HepG2 (cell line): ENCODE results near the gene CRYAB. TPM values are rescaled to one million over a fixed set of nuclear protein-coding genes. Genes with fewer than 3 reads are reported as not detected.

Experiments
- AFF4 ChIP-seq: sonication (generic); formaldehyde crosslinking; IDR thresholded peaks from 2 replicates; pipeline ENCODE4 v1.4.0; 2020; ENCODE audit warnings: missing genetic modification reagents
- BORCS8-MEF2B ChIP-seq: sonication (generic); formaldehyde crosslinking; IDR thresholded peaks from 2 replicates; pipeline ENCODE4 v1.8.0; 2022; ENCODE audit warnings: mild to moderate bottlenecking, missing genetic modification reagents
- HOXA3 ChIP-seq: sonication (generic); formaldehyde crosslinking; IDR thresholded peaks from 2 replicates; pipeline ENCODE4 v1.5.0; 2020; ENCODE audit warnings: missing genetic modification reagents
- MTF2 ChIP-seq: sonication (generic); formaldehyde crosslinking; IDR thresholded peaks from 2 replicates; pipeline ENCODE4 v1.5.0; 2020; ENCODE audit warnings: missing genetic modification reagents, borderline replicate concordance
- NFATC3 ChIP-seq: sonication (generic); formaldehyde crosslinking; IDR thresholded peaks from 2 replicates; pipeline ENCODE4 v1.5.1; 2020; ENCODE audit warnings: mild to moderate bottlenecking, missing genetic modification reagents
- SYNCRIP ChIP-seq: fragments of 200-400 bp; formaldehyde crosslinking; IDR thresholded peaks from 2 replicates; pipeline ENCODE4 v1.6.1; 2018; ENCODE audit warnings: mild to moderate bottlenecking, low read depth, low read length; ENCODE audit not compliant: insufficient read depth
- ZNF253 ChIP-seq: sonication (generic); formaldehyde crosslinking; IDR thresholded peaks from 2 replicates; pipeline ENCODE4 v1.8.0; 2022; ENCODE audit warnings: mild to moderate bottlenecking, missing genetic modification reagents, borderline replicate concordance
- ZNF780A ChIP-seq: sonication (generic); formaldehyde crosslinking; IDR thresholded peaks from 2 replicates; pipeline ENCODE4 v1.8.0; 2022; ENCODE audit warnings: mild to moderate bottlenecking, missing genetic modification reagents, moderate library complexity
- polyA plus RNA-seq, 8 experiments: library from polyadenylated mRNA; depleted of rRNA in 3 of 8; stranded (reverse) in 7 of 8; unstranded in 1 of 8; fragments of >200 nt; fragmentation: Illumina TruSeq in 4 of 8; extraction: Trizol in 4 of 8; gene quantifications; 2 replicates each; pipeline versions ENCODE4 v1.2.1 to v1.2.3, GENCODE V29; 2011 to 2016; ENCODE audit warnings: low read depth in 4 of 8, missing spikeins in 1 of 8, mixed read lengths in 1 of 8; ENCODE audit not compliant: insufficient read depth in 1 of 8
- total RNA-seq, 5 experiments: library from RNA; depleted of rRNA; stranded (reverse); fragments of >200 nt; fragmentation: Illumina TruSeq; extraction: Trizol; gene quantifications; 2 replicates each; pipeline ENCODE4 v1.2.3, GENCODE V29; 2016; ENCODE audit warnings: low read depth in 1 of 5
- TF ChIP-seq, protein P1 (sequence below): sonication (generic); formaldehyde crosslinking; IDR thresholded peaks from 2 replicates; pipeline ENCODE4 v1.5.0; 2020; ENCODE audit warnings: mild to moderate bottlenecking, missing genetic modification reagents, borderline replicate concordance
- TF ChIP-seq, protein P2 (sequence below): sonication (generic); formaldehyde crosslinking; IDR thresholded peaks from 2 replicates; pipeline ENCODE4 v1.4.0; 2020; ENCODE audit warnings: missing genetic modification reagents, mild to moderate bottlenecking, borderline replicate concordance

CRYAB gene
- total and polyA plus RNA-seq, 2 of the 13 experiments (the other 11 are each of a cell fraction or from before 2014, with no cell fraction given) = 0.55 to 1.1 TPM

DNA sequence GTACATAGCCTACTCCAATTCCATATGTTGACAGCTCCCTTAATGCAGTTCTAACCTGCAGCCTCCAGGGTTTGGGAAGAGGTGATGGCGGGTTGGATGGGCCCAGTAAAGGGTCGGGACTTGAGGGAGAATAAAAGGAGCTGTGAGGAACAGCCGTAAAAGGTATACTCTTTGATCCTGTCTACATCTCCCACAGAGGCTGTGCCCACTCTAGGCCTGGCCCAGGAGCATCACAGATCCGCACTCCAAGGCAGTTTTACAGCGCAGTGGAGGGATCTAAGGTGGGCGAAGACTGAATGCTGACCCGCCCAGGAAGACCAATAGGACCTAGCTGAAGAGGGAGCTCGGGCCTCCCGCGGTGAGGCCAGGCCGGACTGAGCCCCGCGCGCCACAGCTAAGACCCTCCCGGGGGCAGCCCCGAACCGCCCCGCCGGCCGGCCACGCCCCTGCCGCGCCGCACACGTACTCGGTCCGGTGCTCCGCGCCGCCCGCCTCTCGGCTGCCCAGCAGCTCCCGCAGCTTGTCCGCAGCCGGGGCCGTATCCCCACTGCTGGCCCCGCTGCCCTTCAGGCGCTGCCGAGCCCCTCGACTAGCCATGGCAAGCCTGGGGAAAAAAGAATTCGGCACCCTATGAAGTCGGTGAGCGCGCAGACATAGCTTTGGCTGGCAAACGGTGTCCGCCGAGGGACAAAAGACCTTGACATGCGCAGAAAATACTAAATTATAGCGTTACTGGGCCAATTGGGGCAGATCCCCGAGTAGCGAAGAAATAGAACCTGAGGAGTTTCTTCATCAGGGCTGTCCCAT, 40.5 kb downstream of the CRYAB start, which contains the start of gene ALG9 (continued):
- TF ChIP-seq BORCS8-MEF2B (CRISPR knock-in tag) (peak; percentile 91), AFF4 (no peak), SYNCRIP (no peak), MTF2 (CRISPR knock-in tag) (peak; percentile 60; the same call in 1 of the 2 replicates), NFATC3 (CRISPR knock-in tag) (no peak), HOXA3 (CRISPR knock-in tag) (peak; percentile 79), ZNF253 (CRISPR knock-in tag) (peak; percentile 35; the same call in 1 of the 2 replicates), ZNF780A (no peak)
- TF ChIP-seq, protein P1, sequence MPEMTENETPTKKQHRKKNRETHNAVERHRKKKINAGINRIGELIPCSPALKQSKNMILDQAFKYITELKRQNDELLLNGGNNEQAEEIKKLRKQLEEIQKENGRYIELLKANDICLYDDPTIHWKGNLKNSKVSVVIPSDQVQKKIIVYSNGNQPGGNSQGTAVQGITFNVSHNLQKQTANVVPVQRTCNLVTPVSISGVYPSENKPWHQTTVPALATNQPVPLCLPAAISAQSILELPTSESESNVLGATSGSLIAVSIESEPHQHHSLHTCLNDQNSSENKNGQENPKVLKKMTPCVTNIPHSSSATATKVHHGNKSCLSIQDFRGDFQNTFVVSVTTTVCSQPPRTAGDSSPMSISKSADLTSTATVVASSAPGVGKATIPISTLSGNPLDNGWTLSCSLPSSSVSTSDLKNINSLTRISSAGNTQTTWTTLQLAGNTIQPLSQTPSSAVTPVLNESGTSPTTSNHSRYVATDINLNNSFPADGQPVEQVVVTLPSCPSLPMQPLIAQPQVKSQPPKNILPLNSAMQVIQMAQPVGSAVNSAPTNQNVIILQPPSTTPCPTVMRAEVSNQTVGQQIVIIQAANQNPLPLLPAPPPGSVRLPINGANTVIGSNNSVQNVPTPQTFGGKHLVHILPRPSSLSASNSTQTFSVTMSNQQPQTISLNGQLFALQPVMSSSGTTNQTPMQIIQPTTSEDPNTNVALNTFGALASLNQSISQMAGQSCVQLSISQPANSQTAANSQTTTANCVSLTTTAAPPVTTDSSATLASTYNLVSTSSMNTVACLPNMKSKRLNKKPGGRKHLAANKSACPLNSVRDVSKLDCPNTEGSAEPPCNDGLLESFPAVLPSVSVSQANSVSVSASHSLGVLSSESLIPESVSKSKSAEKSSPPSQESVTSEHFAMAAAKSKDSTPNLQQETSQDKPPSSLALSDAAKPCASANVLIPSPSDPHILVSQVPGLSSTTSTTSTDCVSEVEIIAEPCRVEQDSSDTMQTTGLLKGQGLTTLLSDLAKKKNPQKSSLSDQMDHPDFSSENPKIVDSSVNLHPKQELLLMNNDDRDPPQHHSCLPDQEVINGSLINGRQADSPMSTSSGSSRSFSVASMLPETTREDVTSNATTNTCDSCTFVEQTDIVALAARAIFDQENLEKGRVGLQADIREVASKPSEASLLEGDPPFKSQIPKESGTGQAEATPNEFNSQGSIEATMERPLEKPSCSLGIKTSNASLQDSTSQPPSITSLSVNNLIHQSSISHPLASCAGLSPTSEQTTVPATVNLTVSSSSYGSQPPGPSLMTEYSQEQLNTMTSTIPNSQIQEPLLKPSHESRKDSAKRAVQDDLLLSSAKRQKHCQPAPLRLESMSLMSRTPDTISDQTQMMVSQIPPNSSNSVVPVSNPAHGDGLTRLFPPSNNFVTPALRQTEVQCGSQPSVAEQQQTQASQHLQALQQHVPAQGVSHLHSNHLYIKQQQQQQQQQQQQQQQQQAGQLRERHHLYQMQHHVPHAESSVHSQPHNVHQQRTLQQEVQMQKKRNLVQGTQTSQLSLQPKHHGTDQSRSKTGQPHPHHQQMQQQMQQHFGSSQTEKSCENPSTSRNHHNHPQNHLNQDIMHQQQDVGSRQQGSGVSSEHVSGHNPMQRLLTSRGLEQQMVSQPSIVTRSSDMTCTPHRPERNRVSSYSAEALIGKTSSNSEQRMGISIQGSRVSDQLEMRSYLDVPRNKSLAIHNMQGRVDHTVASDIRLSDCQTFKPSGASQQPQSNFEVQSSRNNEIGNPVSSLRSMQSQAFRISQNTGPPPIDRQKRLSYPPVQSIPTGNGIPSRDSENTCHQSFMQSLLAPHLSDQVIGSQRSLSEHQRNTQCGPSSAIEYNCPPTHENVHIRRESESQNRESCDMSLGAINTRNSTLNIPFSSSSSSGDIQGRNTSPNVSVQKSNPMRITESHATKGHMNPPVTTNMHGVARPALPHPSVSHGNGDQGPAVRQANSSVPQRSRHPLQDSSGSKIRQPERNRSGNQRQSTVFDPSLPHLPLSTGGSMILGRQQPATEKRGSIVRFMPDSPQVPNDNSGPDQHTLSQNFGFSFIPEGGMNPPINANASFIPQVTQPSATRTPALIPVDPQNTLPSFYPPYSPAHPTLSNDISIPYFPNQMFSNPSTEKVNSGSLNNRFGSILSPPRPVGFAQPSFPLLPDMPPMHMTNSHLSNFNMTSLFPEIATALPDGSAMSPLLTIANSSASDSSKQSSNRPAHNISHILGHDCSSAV = no peak
- TF ChIP-seq, protein P2, sequence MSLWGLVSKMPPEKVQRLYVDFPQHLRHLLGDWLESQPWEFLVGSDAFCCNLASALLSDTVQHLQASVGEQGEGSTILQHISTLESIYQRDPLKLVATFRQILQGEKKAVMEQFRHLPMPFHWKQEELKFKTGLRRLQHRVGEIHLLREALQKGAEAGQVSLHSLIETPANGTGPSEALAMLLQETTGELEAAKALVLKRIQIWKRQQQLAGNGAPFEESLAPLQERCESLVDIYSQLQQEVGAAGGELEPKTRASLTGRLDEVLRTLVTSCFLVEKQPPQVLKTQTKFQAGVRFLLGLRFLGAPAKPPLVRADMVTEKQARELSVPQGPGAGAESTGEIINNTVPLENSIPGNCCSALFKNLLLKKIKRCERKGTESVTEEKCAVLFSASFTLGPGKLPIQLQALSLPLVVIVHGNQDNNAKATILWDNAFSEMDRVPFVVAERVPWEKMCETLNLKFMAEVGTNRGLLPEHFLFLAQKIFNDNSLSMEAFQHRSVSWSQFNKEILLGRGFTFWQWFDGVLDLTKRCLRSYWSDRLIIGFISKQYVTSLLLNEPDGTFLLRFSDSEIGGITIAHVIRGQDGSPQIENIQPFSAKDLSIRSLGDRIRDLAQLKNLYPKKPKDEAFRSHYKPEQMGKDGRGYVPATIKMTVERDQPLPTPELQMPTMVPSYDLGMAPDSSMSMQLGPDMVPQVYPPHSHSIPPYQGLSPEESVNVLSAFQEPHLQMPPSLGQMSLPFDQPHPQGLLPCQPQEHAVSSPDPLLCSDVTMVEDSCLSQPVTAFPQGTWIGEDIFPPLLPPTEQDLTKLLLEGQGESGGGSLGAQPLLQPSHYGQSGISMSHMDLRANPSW (CRISPR knock-in tag) = peak; percentile 5; the same call in 1 of the 2 replicates
